Measurements from ENCODE around the gene LIPA. TPM values are rescaled to one million over a fixed set of nuclear protein-coding genes. Genes with fewer than 3 reads are reported as not detected.
"Not testable (repeated sequence)": the region's sequence is repeated elsewhere in the genome, so short reads cannot be mapped to it uniquely, and the experiment has no call there.

LIPA gene
- total RNA-seq, 2 donors from 2014 or later: 25.6 to 37.2 TPM

GRCh38 chr10:89248990-89249389, 2.6 kb downstream of the LIPA start:
- TF ChIP-seq POLR2A (IDR thresholded peaks at IDR 0.05) (no peak), POLR2AphosphoS5 (IDR thresholded peaks at IDR 0.05) (no peak)
- TF ChIP-seq, protein P1, sequence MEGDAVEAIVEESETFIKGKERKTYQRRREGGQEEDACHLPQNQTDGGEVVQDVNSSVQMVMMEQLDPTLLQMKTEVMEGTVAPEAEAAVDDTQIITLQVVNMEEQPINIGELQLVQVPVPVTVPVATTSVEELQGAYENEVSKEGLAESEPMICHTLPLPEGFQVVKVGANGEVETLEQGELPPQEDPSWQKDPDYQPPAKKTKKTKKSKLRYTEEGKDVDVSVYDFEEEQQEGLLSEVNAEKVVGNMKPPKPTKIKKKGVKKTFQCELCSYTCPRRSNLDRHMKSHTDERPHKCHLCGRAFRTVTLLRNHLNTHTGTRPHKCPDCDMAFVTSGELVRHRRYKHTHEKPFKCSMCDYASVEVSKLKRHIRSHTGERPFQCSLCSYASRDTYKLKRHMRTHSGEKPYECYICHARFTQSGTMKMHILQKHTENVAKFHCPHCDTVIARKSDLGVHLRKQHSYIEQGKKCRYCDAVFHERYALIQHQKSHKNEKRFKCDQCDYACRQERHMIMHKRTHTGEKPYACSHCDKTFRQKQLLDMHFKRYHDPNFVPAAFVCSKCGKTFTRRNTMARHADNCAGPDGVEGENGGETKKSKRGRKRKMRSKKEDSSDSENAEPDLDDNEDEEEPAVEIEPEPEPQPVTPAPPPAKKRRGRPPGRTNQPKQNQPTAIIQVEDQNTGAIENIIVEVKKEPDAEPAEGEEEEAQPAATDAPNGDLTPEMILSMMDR (IDR thresholded peaks at IDR 0.05): no peak
- Histone ChIP-seq H3K4me1 (replicated peaks) (no peaks in the 10 kb centered on the region), H3K9me3 (no peaks in the 10 kb centered on the region), H3K27me3 (replicated peaks; ENCODE audit: insufficient read depth) (no peaks in the 10 kb centered on the region), H3K4me3 (no peak overlapping the region), H3K27ac (no peak overlapping the region), H3K36me3 (no peaks in the 10 kb centered on the region)
- WGBS: 72% methylated on average over 3 of the region's 3 CpGs
- DNase-seq (ENCODE audit: low spot score): no peak
- intact Hi-C loops (cut with DNase I): no loop called here

DNA sequence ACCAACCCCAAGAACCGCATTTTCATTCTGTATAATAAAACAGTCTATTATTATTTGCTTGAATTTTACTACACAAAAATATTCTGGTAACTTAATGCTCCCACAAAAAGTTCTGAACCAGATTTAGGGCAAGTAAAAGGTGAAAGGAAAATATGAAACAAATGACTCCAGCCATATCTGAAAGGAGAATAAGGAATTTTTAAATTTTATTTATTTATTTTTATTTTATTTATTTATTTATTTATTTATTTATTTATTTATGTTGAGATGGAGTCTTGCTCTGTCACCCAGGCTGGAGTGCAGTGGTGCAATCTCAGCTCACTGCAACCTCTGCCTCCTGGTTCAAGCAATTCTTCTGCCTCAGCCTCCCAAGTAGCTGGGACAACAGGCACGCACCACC, 4.0 kb downstream of the LIPA start:
- H3K9me3 ChIP-seq; H3K4me3 ChIP-seq; H3K36me3 ChIP-seq; H3K27ac ChIP-seq; H3K4me1 ChIP-seq (replicated peaks); H3K27me3 ChIP-seq (replicated peaks; ENCODE audit: insufficient read depth); DNase-seq (ENCODE audit: low spot score); intact Hi-C loops (cut with DNase I): not testable (repeated sequence)
- 94% methylated on average over 2 of the region's 2 CpGs for WGBS

- intact Hi-C loops (cut with DNase I): no loop called here
- Histone ChIP-seq H3K36me3 (no peaks in the 10 kb centered on the region), H3K4me3 (no peak overlapping the region), H3K9me3 (no peaks in the 10 kb centered on the region), H3K27ac (no peak overlapping the region), H3K4me1 (replicated peaks) (no peaks in the 10 kb centered on the region), H3K27me3 (replicated peaks; ENCODE audit: insufficient read depth) (no peaks in the 10 kb centered on the region)
- TF ChIP-seq POLR2AphosphoS5 (IDR thresholded peaks at IDR 0.05) (no peak), POLR2A (IDR thresholded peaks at IDR 0.05) (no peak)
- TF ChIP-seq, protein P1 (IDR thresholded peaks at IDR 0.05): no peak
- DNase-seq (ENCODE audit: low spot score): no peak
- WGBS: 71% methylated on average over 4 of the region's 4 CpGs
These were observed 5.8 kb downstream of the LIPA start for GRCh38 chr10:89245802-89246201.

DNA sequence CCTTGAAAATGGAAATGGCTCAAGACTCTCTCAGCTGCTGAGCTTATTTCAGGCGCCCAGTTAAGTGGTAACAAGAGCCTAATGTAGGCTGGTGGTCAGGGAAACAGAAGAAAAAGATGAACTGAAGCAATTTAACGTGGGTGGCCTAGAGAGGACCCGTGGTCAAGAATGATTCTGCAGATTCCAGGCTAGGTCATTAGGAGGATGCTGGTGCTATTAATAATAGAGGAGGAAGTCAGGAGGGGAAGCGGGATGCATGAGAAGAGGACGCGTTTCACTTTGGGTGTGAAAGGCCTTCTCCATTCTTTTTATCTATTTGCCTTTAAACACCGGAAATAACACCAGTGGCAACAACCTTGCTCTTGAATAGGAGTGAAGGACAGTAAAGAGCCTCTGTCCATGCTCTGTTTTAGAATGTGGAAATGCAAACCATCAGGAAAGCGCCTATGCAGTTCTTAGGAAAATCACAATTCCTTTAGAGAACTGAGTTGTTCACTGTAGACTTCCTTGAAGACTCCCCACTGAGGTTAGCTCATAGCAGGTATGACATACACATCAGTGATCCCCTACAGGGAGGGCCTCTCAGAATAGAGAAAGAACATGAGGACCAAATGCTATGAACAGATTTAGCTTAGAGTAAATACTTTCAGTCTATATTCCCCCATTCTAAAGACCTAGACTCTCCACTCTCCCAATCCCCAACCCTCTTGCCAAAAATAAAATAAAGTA, 8.6 kb downstream of the LIPA start:
- DNase-seq (ENCODE audit: low spot score): no peak
- 60% methylated on average over 8 of the region's 8 CpGs for WGBS
- H3K36me3 ChIP-seq: no peaks in the 10 kb centered on the region
- H3K27me3 ChIP-seq (replicated peaks; ENCODE audit: insufficient read depth): no peaks in the 10 kb centered on the region
- intact Hi-C loops (cut with DNase I): no loop called here
- no peaks in the 10 kb centered on the region for H3K9me3 ChIP-seq
- no peaks in the 10 kb centered on the region for H3K4me1 ChIP-seq (replicated peaks)
- H3K27ac ChIP-seq: no peak overlapping the region
- TF ChIP-seq POLR2A (IDR thresholded peaks at IDR 0.05) (no peak), POLR2AphosphoS5 (IDR thresholded peaks at IDR 0.05) (no peak)
- TF ChIP-seq, protein P1 (IDR thresholded peaks at IDR 0.05): no peak
- H3K4me3 ChIP-seq: no peak overlapping the region

DNA sequence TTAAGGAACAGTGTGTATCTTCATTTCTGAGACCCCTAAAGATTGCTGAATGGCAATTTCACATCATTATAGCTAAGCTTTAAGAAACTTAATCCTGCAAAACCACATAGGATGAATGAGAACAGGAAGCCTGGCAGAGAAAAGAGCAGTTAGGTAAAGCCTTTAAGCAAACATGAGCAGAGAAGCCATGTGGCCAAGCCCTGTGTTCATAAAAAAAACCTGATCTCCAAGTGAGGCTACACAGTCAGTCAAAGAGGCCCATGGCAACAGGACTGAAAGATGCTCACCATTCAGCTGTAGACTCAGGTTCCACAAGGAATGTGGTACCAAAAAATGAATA, 9.3 kb downstream of the LIPA start:
- Histone ChIP-seq H3K4me3 (no peak overlapping the region), H3K27ac (no peak overlapping the region), H3K9me3 (no peaks in the 10 kb centered on the region), H3K4me1 (replicated peaks) (no peaks in the 10 kb centered on the region), H3K36me3 (no peaks in the 10 kb centered on the region), H3K27me3 (replicated peaks; ENCODE audit: insufficient read depth) (no peaks in the 10 kb centered on the region)
- TF ChIP-seq POLR2AphosphoS5 (IDR thresholded peaks at IDR 0.05): no peak
- TF ChIP-seq POLR2A (IDR thresholded peaks at IDR 0.05): no peak
- TF ChIP-seq, protein P1 (IDR thresholded peaks at IDR 0.05): no peak
- intact Hi-C loops (cut with DNase I): no loop called here
- no peak for DNase-seq (ENCODE audit: low spot score)
